IPS-18a (cell line): Measurements from ENCODE around the gene KRT71.

ENCODE experiments used
- H3K27ac ChIP-seq: one replicate; pipeline ENCODE4 v1.5.1; 2013; ENCODE audit warnings: low read length
- H3K27me3 ChIP-seq: one replicate; pipeline ENCODE4 v1.6.1; 2013; ENCODE audit warnings: mild to moderate bottlenecking, low read length; ENCODE audit not compliant: control insufficient read depth, insufficient read depth
- H3K36me3 ChIP-seq: one replicate; pipeline ENCODE4 v1.6.1; 2013; ENCODE audit warnings: low read depth, low read length; ENCODE audit not compliant: control insufficient read depth
- H3K4me1 ChIP-seq: one replicate; pipeline ENCODE4 v1.6.1; 2013; ENCODE audit warnings: low read depth, low read length; ENCODE audit not compliant: control insufficient read depth
- H3K4me3 ChIP-seq: one replicate; pipeline ENCODE4 v1.5.1; 2013; ENCODE audit warnings: low read length
- H3K9ac ChIP-seq: one replicate; pipeline ENCODE4 v1.6.1; 2013; ENCODE audit warnings: mild to moderate bottlenecking, low read length, moderate library complexity
- H3K9me3 ChIP-seq: one replicate; pipeline ENCODE4 v1.6.1; 2013; ENCODE audit warnings: low read depth, low read length; ENCODE audit not compliant: control insufficient read depth

The KRT71 gene

DNA sequence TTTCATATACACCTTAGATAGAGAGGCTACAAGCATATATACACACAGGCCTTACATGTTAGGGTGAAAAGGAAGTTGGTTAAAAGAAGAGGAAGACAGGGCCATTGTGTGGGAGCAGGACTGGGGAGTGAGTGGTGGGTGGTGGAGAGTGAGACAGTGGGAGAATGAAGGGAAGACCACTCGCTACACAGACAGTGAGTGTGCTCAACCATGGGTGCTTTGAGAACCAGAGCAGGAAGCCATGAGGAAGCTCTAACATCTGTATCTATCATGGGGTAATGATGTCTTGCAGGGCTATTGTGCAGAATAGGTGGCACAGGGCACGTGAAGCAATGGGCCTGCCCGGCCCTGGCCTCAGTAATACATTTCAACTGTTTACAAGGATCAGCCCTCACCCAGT lies 32.1 kb upstream of the KRT71 start:
- Histone ChIP-seq H3K9ac (no peak overlapping the region), H3K27ac (no peak overlapping the region), H3K4me1 (peaks cover 6% of the 10 kb centered on the region), H3K27me3 (no peaks in the 10 kb centered on the region), H3K9me3 (no peaks in the 10 kb centered on the region), H3K36me3 (no peaks in the 10 kb centered on the region), H3K4me3 (no peak overlapping the region)

DNA sequence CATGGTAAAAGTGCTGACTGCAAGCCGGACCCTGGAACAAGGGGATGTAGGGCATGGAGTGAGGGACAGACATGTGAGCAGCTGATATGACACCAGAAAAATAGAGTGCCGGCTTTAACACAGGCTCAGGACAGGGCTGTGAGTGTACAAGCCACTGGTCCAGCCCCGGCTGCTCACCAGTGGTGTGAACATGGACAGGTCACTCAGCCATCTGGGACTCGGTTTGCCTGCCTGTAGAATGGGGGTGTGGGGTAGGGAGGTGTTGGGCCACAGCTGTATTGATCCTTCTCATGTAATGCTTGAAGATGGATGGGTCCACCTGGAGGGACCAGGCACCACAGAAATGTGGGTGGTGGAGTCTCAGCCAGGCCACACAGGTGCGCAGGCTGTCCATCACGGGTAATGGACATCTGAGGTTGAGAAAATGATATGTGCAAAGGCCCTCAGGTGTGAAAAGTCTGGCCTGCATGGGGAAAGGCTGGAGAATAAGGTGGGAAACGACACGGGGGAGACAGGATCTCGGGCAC lies 31.3 kb upstream of the KRT71 start:
- H3K27me3 ChIP-seq, result no peaks in the 10 kb centered on the region
- no peaks in the 10 kb centered on the region for H3K36me3 ChIP-seq
- H3K4me1 ChIP-seq, result peaks cover 6% of the 10 kb centered on the region
- no peak overlapping the region for H3K27ac ChIP-seq
- H3K4me3 ChIP-seq, result no peak overlapping the region
- H3K9ac ChIP-seq, result no peak overlapping the region
- no peaks in the 10 kb centered on the region for H3K9me3 ChIP-seq

DNA sequence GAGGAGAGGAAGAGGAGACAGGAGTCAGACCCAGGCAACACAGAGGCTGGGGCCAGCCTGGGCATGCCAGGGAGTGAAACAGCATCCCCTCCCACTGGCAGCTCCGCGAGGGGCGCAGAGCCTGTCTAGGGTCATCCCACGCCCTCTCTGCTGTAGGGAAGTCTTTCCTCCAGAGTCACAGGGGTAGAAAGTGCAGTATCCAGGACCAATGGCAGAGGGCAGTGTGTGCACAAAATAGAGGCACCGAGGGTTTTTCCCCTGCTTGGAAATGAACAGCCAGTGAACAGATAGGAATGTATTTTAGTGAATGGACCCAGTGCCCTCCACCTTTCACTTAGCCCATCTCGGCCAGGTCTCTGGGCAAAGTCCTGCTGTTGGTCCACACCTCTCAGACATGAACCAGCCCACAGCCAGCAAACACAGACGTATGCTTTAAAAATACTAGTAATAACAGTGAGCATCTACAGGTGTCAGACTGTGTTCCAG lies 30.1 kb upstream of the KRT71 start:
- Histone ChIP-seq H3K36me3 (no peaks in the 10 kb centered on the region), H3K4me1 (peaks cover 6% of the 10 kb centered on the region), H3K9ac (no peak overlapping the region), H3K27me3 (no peaks in the 10 kb centered on the region), H3K9me3 (no peaks in the 10 kb centered on the region), H3K4me3 (no peak overlapping the region), H3K27ac (no peak overlapping the region)

DNA sequence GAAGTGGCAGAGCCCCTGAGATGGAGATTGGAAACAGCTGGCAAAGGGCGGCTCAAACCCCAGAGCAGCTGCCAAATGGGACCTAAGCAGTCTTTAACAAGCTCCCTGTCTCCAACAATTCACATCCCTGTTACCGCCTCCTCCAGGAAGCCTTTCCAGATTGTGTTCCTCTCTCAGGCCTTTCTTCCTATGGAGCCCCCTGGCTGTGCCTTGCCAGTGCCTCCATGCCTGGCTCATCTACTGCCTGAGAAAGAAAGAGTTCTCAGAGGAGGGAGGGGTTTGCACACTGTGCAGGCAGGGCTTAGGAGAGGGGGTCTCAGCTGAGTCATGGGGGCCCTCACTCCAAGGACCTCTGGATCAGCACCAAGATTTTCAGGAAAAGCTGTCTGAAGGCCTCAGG lies 29.5 kb upstream of the KRT71 start:
- H3K36me3 ChIP-seq, result no peaks in the 10 kb centered on the region
- H3K4me1 ChIP-seq, result peaks cover 6% of the 10 kb centered on the region
- no peaks in the 10 kb centered on the region for H3K27me3 ChIP-seq
- no peak overlapping the region for H3K4me3 ChIP-seq
- H3K9me3 ChIP-seq, result no peaks in the 10 kb centered on the region
- H3K27ac ChIP-seq, result no peak overlapping the region
- no peak overlapping the region for H3K9ac ChIP-seq

DNA sequence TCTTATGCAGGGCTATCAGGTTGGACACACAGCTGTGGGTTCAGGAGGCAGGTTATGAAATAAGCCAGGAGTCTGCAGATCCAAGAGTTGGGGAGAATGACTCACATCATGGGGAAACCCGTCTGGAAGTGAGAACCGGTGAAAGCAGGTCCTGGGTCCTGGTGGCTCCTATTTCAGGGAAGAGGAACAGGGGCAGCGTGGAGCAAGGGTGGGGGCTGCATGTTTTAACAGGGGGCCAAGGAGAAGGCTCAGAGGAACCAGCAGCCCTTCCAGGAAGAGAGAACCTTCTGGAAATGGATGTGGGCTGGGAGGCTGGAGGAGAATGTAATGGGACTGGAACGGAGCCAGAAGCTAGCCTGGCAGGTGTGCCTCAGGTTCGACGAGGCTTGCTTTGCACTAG lies 28.5 kb upstream of the KRT71 start:
- no peaks in the 10 kb centered on the region for H3K36me3 ChIP-seq
- H3K9ac ChIP-seq, result no peak overlapping the region
- peaks cover 6% of the 10 kb centered on the region for H3K4me1 ChIP-seq
- H3K27me3 ChIP-seq, result no peaks in the 10 kb centered on the region
- H3K27ac ChIP-seq, result no peak overlapping the region
- no peak overlapping the region for H3K4me3 ChIP-seq
- no peaks in the 10 kb centered on the region for H3K9me3 ChIP-seq

DNA sequence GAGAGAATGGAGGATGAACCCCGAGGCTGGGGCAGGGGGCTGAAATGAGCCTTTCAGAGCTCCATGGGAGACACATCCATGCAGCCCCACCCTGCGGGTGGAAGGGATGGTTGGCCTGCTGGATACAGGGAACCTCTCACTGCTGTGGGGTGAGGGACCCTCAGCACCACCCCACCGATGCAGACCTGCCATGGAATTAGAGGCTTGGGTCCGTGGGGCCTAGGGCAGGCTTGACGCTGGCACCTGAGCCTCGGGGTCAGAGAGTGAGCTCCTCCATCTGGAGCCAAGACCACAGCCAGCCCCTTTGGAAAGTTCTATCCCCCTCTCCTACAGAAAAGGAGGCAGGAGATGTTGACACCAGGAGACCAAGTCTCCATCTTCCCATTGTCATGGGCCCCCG lies 28.1 kb upstream of the KRT71 start:
- H3K4me1 ChIP-seq, result peaks cover 6% of the 10 kb centered on the region
- no peak overlapping the region for H3K9ac ChIP-seq
- H3K36me3 ChIP-seq, result no peaks in the 10 kb centered on the region
- no peak overlapping the region for H3K27ac ChIP-seq
- H3K27me3 ChIP-seq, result no peaks in the 10 kb centered on the region
- H3K4me3 ChIP-seq, result no peak overlapping the region
- no peaks in the 10 kb centered on the region for H3K9me3 ChIP-seq

DNA sequence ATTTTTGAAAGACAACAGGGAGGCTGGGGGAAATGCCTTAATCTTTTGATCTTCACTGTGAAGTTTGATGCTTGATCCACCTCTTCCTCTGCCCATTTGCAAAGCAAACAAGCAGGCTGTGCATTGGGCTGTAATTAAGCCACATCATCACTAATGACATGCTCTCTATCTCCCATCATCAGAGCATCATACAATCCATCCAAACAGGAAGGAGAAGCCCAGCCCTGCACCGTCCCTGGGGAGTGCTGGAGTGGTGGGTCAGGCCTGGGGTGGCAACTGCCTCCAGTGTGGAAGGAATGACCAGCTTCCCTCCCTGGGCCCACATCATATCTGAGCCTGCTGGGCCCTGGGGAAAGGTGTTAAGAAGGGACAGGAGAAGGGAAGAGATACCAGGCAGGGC lies 27.6 kb upstream of the KRT71 start:
- no peak overlapping the region for H3K9ac ChIP-seq

DNA sequence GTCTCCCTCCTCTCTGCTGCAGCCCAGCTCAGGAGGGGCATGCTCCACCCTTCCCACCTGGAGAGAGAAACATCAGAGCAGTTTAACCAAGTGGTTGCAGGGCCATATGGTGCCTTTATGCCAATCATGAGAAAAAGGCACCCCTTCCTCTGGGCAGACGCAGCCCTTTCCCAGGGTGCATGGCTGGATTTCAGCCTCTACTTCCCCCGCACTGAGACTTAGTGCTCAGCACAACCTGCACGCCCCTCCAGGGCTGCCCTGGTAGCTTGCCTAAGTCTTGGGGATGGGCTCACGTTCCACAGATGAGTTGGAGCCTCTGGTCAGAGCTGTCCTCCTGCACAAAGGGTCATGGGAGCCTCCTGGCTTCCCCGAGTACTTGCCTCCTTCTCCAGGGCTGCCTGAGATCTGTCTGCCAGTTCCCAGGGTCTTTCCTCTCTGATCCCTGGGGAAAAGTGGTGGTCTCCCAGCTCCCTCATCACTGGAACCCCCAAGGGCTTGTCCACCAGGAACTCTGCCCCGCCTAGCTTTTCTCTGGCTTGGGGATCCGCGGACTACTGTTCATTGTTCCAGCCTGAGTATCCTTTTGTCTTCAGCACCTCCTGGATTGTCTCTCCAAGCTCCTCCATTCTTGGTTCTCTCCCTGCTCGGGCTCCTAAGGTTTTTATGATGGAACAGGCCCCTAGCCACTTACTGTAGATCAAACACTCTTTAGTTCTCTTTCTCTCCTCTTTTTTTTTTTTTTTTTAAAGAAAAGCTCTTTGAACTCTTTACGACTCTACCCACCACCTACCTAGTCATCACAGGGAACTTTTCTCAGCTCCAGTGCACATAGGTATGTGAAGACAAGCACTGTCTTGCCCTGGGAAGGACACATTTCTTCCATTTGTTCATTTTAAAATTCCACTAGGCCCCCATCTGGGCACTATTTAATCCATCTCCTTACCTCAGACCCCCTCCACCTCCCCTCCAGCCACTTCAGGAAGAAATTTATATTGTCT lies 26.8 kb upstream of the KRT71 start:
- no peak overlapping the region for H3K27ac ChIP-seq
- no peak overlapping the region for H3K9ac ChIP-seq

More for the DNA sequence above, 27.6 kb upstream of the KRT71 start:
- H3K9me3 ChIP-seq, result no peaks in the 10 kb centered on the region
- peaks cover 6% of the 10 kb centered on the region for H3K4me1 ChIP-seq
- no peaks in the 10 kb centered on the region for H3K36me3 ChIP-seq
- H3K27ac ChIP-seq, result no peak overlapping the region
- H3K4me3 ChIP-seq, result no peak overlapping the region
- H3K27me3 ChIP-seq, result no peaks in the 10 kb centered on the region

DNA sequence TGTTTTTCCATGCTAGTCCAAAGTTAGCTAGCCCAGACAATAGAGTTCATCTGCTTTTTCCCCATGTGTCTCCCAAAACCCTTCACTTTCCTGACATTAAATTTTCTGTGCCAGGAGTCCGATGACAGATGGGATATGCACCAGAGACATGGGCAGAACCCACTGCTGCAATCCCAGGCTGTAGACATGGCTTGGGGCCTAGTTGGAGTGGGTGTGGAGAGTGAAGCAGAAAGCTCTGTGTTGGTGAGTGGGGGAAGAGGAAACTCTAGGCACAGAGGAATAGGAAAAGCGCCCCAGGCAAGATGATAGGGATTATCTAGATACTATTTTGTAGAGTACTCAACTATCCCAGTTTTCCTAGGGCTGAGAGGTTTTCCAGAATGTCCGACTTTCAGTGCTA lies 25.5 kb upstream of the KRT71 start:
- no peak overlapping the region for H3K27ac ChIP-seq
- peaks cover 6% of the 10 kb centered on the region for H3K4me1 ChIP-seq
- H3K36me3 ChIP-seq, result no peaks in the 10 kb centered on the region
- no peak overlapping the region for H3K9ac ChIP-seq
- no peaks in the 10 kb centered on the region for H3K27me3 ChIP-seq
- H3K9me3 ChIP-seq, result no peaks in the 10 kb centered on the region
- no peak overlapping the region for H3K4me3 ChIP-seq

More for the DNA sequence above, 26.8 kb upstream of the KRT71 start:
- Histone ChIP-seq H3K27me3 (no peaks in the 10 kb centered on the region), H3K4me1 (peaks cover 6% of the 10 kb centered on the region), H3K36me3 (no peaks in the 10 kb centered on the region), H3K9me3 (no peaks in the 10 kb centered on the region), H3K4me3 (no peak overlapping the region)

DNA sequence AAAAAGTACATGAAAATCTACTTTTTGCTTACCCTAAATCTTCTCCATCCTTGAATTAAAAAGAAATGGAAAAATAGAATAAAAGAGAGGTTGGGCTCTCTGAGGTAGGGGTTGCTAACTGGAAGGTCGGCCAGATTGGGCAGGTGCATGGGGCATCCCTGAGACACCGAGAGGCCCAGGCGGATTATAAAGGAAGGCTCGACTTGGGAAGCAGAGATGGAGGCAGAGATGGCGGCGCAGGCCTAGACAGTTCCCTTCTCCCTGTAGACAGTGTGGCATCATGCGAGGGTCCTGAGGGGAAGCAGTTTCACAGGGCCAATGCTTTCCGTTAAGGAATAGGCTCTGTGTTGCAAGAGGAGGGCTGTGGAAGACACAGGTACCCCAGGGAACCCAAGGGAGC lies 24.4 kb upstream of the KRT71 start:
- no peaks in the 10 kb centered on the region for H3K27me3 ChIP-seq
- H3K9me3 ChIP-seq, result no peaks in the 10 kb centered on the region
- H3K36me3 ChIP-seq, result no peaks in the 10 kb centered on the region
- H3K4me3 ChIP-seq, result no peak overlapping the region
- H3K27ac ChIP-seq, result no peak overlapping the region
- peaks cover 4% of the 10 kb centered on the region for H3K4me1 ChIP-seq
- H3K9ac ChIP-seq, result no peak overlapping the region

DNA sequence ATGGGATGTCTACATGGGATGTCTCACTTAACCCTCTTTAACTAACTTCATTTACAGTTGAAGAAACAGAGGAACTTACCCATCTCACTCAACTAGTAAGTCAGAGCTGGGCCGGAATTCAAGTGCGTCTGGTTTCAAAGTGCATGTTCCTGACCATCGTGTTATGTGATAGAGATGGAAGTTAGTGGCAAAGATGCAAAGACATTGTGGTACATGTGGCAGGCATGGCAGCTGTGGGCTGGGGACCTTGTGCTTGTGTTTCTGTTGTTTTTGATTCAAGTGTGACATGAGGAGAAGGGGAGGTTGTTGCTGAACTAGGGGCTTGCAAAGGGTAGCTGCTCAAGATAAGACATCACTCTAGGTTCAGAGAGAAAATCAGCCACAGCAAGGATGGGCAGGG lies 23.0 kb upstream of the KRT71 start:
- H3K36me3 ChIP-seq, result no peaks in the 10 kb centered on the region
- H3K4me3 ChIP-seq, result no peak overlapping the region
- no peaks in the 10 kb centered on the region for H3K9me3 ChIP-seq
- H3K9ac ChIP-seq, result no peak overlapping the region
- H3K27me3 ChIP-seq, result no peaks in the 10 kb centered on the region
- no peak overlapping the region for H3K27ac ChIP-seq
- peaks cover 4% of the 10 kb centered on the region for H3K4me1 ChIP-seq

DNA sequence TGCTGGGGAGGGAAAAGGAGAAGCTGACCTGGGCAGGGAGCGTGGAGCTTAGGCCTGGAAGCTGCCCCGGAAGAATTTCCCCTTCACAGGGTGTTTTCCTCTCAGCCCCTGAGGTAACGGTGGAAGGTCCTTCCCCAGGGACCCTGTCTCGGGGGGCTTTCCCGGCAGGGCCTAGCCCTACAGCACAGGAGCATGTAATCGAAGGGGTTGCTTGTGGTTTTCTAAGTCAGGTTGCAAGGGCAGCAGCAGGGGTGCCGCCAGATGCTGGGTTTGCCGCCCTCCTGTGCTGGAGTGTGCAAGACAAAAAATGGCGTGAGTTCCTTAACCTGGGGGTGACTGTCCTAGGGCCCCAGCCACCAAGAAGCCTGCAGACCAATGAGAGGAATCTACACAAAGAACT lies 22.3 kb upstream of the KRT71 start:
- Histone ChIP-seq H3K36me3 (no peaks in the 10 kb centered on the region), H3K4me1 (peaks cover 2% of the 10 kb centered on the region), H3K27me3 (no peaks in the 10 kb centered on the region), H3K9me3 (no peaks in the 10 kb centered on the region), H3K9ac (no peak overlapping the region), H3K4me3 (no peak overlapping the region), H3K27ac (no peak overlapping the region)
